Measurements from ENCODE around the gene VSTM4.

VSTM4 gene

GRCh38 chr10:49068672-49069217 is 46.6 kb downstream of the VSTM4 start:
- DNase-seq, result no peak

- no peak for DNase-seq
These were observed 47.1 kb downstream of the VSTM4 start for GRCh38 chr10:49068209-49068608.

GRCh38 chr10:49066944-49067730 is 48.2 kb downstream of the VSTM4 start:
- no peak for DNase-seq

GRCh38 chr10:49062229-49062628 is 53.1 kb downstream of the VSTM4 start:
- DNase-seq, result no peak

GRCh38 chr10:49061667-49062066 is 53.7 kb downstream of the VSTM4 start:
- no peak for DNase-seq

GRCh38 chr10:49058463-49059255 is 56.7 kb downstream of the VSTM4 start:
- no peak for DNase-seq

- no peak for DNase-seq
These were observed 58.0 kb downstream of the VSTM4 start for GRCh38 chr10:49057231-49057880.

GRCh38 chr10:49056356-49056755 is 59.0 kb downstream of the VSTM4 start:
- DNase-seq, result no peak

- no peak for DNase-seq
These were observed 60.0 kb downstream of the VSTM4 start for GRCh38 chr10:49055221-49055849.

GRCh38 chr10:49054753-49055152 is 60.6 kb downstream of the VSTM4 start:
- DNase-seq, result no peak

- no peak for DNase-seq
These were observed 61.2 kb downstream of the VSTM4 start for GRCh38 chr10:49053998-49054692.

- no peak for DNase-seq
These were observed 62.0 kb downstream of the VSTM4 start for GRCh38 chr10:49053053-49053997.

GRCh38 chr10:49052069-49052468 is 63.3 kb downstream of the VSTM4 start:
- no peak for DNase-seq

- DNase-seq, result no peak
These were observed 64.4 kb downstream of the VSTM4 start for GRCh38 chr10:49050906-49051305.

- no peak for DNase-seq
These were observed 65.0 kb downstream of the VSTM4 start for GRCh38 chr10:49050366-49050765.

- DNase-seq, result no peak
These were observed 65.7 kb downstream of the VSTM4 start for GRCh38 chr10:49049660-49050059.

- DNase-seq, result no peak
These were observed 68.1 kb downstream of the VSTM4 start for GRCh38 chr10:49047128-49047639.

- DNase-seq, result no peak
These were observed 70.8 kb downstream of the VSTM4 start for GRCh38 chr10:49044293-49045193.

- DNase-seq, result no peak
These were observed 74.7 kb downstream of the VSTM4 start for GRCh38 chr10:49040601-49041000.

GRCh38 chr10:49039409-49039808 is 75.9 kb downstream of the VSTM4 start:
- no peak for DNase-seq

Data from T-helper 9 cell (primary cell).